A673 (cell line): ENCODE data around the gene ACSL6.

Experiments
- EZH2 ChIP-seq: fragments of 200-600 bp; sonication (generic); IDR thresholded peaks from 2 replicates; pipeline ENCODE4 v1.6.1; 2017; ENCODE audit warnings: borderline replicate concordance, low read depth, mild to moderate bottlenecking, mixed read lengths, antibody characterized with exemption, low read length; ENCODE audit not compliant: poor library complexity, severe bottlenecking
- TF ChIP-seq, protein P1 (sequence below): fragments of 300-800, 200-600 bp; sonication (generic); conservative IDR thresholded peaks from 2 replicates; pipeline ENCODE4 v1.5.1; 2017; ENCODE audit warnings: low read depth, mild to moderate bottlenecking, antibody characterized with exemption, low read length, moderate library complexity, mixed read lengths

DNA sequence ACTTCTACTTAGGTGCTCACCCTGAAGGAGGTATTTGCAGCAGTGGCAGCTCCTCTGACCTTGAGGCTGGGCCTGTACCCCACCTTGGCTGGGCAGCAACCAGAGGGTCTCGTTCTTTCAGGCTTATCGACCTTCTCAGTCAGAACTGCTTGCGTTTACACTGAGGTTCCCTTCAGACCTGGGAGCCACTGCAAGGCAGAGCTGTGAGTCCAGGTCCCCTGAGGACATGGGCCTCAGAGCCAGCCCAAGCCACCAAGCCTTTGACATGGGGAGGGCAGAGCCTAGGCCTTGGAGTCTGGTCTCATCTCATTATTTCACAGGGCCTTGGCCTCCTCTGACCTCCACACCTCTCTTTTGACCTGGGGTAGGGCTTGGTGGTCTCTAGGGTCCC lies 13.7 kb downstream of the ACSL6 start:
- TF ChIP-seq, protein P1, sequence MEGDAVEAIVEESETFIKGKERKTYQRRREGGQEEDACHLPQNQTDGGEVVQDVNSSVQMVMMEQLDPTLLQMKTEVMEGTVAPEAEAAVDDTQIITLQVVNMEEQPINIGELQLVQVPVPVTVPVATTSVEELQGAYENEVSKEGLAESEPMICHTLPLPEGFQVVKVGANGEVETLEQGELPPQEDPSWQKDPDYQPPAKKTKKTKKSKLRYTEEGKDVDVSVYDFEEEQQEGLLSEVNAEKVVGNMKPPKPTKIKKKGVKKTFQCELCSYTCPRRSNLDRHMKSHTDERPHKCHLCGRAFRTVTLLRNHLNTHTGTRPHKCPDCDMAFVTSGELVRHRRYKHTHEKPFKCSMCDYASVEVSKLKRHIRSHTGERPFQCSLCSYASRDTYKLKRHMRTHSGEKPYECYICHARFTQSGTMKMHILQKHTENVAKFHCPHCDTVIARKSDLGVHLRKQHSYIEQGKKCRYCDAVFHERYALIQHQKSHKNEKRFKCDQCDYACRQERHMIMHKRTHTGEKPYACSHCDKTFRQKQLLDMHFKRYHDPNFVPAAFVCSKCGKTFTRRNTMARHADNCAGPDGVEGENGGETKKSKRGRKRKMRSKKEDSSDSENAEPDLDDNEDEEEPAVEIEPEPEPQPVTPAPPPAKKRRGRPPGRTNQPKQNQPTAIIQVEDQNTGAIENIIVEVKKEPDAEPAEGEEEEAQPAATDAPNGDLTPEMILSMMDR = no peak
- TF ChIP-seq EZH2 = no peak
